Cardiac muscle cell (in vitro differentiated cells and primary cell): ENCODE results near the gene MAPKBP1. TPM values are rescaled to one million over a fixed set of nuclear protein-coding genes. Genes with fewer than 3 reads are reported as not detected.

Experiments used
- DNase-seq, 2 donors: peaks; one replicate each; pipeline versions ENCODE4 v3.0.0 to v3.0.0-alpha.2; 2010 to 2017; ENCODE audit warnings: low read depth in 1 of 2, low spot score in 1 of 2
- H3K27ac ChIP-seq: fragments of 200-600 bp; sonication (generic); 2 replicates; pipeline ENCODE4 v1.5.1; 2016
- H3K27me3 ChIP-seq: fragments of 200-600 bp; sonication (generic); 2 replicates; pipeline ENCODE4 v1.6.0; 2016; ENCODE audit warnings: control low read depth
- H3K36me3 ChIP-seq: fragments of 200-600 bp; sonication (generic); 2 replicates; pipeline ENCODE4 v1.5.1; 2016; ENCODE audit warnings: control low read depth
- H3K4me1 ChIP-seq: fragments of 200-600 bp; sonication (generic); 2 replicates; pipeline ENCODE4 v1.8.1; 2017; ENCODE audit warnings: low read depth, mild to moderate bottlenecking, mixed run types
- H3K4me3 ChIP-seq: fragments of 200-600 bp; sonication (generic); 2 replicates; pipeline ENCODE4 v1.5.1; 2016; ENCODE audit warnings: mild to moderate bottlenecking
- H3K9me3 ChIP-seq: fragments of 200-600 bp; sonication (generic); 2 replicates; pipeline ENCODE4 v1.5.1; 2017; ENCODE audit warnings: low read depth, mild to moderate bottlenecking, control low read depth
- polyA plus RNA-seq: library from polyadenylated mRNA; unstranded; fragments of >200 nt; fragmentation: Nextera tagmentation; extraction: Ambion mirVana; gene quantifications from 2 replicates; pipeline ENCODE4 v1.2.1, GENCODE V29; 2016
- total RNA-seq: library from RNA; depleted of rRNA; stranded (reverse); fragments of >200 nt; gene quantifications from 2 replicates; pipeline ENCODE4 v1.2.3, GENCODE V29; 2016
- TF ChIP-seq, protein P1 (sequence below): IDR thresholded peaks from 2 replicates; pipeline ENCODE4 v1.5.1; 2012; ENCODE audit warnings: low read depth, mild to moderate bottlenecking, low read length

Gene MAPKBP1
- total and polyA plus RNA-seq, 2 experiments from 2014 or later = 37.7 to 109 TPM

DNA sequence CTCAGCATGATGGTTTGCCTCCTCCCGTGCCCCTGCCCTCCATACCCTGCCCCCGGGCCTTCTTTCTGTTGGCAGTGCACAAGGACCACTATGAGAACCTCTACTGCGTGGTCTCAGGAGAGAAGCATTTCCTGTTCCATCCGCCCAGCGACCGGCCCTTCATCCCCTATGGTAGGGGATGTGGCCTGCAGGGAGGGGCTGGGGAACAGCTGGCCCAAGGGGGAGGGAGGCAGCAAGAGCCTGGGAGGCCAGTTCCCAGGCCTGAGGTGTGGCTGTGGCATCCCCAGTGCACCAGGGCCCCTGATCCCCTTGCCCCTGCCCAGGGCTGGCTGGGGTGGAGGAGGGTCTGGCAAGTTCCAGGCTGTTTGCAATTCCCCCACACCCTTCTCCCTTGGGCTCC lies 61.8 kb downstream of the MAPKBP1 start:
- no peaks in the 10 kb centered on the region for H3K9me3 ChIP-seq
- H3K27ac ChIP-seq = no peak overlapping the region
- H3K27me3 ChIP-seq = no peaks in the 10 kb centered on the region
- TF ChIP-seq, protein P1, sequence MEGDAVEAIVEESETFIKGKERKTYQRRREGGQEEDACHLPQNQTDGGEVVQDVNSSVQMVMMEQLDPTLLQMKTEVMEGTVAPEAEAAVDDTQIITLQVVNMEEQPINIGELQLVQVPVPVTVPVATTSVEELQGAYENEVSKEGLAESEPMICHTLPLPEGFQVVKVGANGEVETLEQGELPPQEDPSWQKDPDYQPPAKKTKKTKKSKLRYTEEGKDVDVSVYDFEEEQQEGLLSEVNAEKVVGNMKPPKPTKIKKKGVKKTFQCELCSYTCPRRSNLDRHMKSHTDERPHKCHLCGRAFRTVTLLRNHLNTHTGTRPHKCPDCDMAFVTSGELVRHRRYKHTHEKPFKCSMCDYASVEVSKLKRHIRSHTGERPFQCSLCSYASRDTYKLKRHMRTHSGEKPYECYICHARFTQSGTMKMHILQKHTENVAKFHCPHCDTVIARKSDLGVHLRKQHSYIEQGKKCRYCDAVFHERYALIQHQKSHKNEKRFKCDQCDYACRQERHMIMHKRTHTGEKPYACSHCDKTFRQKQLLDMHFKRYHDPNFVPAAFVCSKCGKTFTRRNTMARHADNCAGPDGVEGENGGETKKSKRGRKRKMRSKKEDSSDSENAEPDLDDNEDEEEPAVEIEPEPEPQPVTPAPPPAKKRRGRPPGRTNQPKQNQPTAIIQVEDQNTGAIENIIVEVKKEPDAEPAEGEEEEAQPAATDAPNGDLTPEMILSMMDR = no peak
- H3K4me3 ChIP-seq = no peak overlapping the region
- no peak for DNase-seq
- no peaks in the 10 kb centered on the region for H3K36me3 ChIP-seq
- no peaks in the 10 kb centered on the region for H3K4me1 ChIP-seq

DNA sequence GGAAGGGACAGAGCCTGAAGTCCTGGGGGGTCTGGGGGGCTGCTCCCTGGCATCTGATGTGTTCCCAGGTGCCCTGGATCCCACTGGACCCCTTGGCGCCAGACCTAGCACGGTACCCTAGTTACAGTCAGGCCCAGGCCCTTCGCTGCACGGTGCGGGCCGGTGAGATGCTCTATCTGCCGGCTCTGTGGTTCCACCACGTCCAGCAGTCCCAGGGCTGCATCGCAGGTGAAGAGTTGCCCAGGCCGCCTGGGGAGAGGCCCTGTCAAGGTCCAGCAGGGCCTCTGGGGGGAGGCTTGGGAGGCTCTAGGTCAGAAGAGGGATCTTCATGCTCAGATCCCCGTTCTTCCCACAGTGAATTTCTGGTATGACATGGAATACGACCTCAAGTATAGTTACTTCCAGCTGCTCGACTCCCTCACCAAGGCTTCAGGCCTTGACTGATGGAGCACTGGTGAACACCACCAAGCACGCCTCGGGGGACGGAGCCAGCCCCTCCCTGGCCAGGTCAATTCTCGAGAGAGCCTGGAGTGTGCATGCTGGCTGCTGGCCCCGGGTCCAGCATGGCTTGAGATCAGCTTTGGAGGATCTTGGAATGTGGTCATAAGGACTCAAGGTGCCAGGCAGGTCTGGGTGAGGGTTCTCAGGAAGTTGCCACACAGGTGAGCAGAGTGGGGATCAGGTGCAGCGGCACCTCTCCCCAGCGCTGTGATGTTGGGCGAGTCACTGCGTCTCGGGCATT lies 62.6 kb downstream of the MAPKBP1 start:
- H3K27me3 ChIP-seq = no peaks in the 10 kb centered on the region
- TF ChIP-seq, protein P1 = no peak
- no peak for DNase-seq
- H3K4me3 ChIP-seq = no peak overlapping the region
- H3K9me3 ChIP-seq = no peaks in the 10 kb centered on the region
- no peaks in the 10 kb centered on the region for H3K36me3 ChIP-seq
- H3K27ac ChIP-seq = no peak overlapping the region
- H3K4me1 ChIP-seq = no peaks in the 10 kb centered on the region

- Histone ChIP-seq H3K9me3 (no peaks in the 10 kb centered on the region), H3K4me1 (no peaks in the 10 kb centered on the region), H3K27me3 (no peaks in the 10 kb centered on the region), H3K27ac (no peak within 1 kb of the TSS), H3K36me3 (no peaks in the 10 kb centered on the region), H3K4me3 (no peak within 1 kb of the TSS)
- DNase-seq = no peak
- TF ChIP-seq, protein P1 = no peak
These were observed 64.2 kb downstream of the MAPKBP1 start, which contains the start of gene PLA2G4B for GRCh38 chr15:41838400-41838897. Gene PLA2G4B, plus strand, starts transcription at chr15:41838847. Its CDS starts 67 bp downstream, at chr15:41838914.

DNA sequence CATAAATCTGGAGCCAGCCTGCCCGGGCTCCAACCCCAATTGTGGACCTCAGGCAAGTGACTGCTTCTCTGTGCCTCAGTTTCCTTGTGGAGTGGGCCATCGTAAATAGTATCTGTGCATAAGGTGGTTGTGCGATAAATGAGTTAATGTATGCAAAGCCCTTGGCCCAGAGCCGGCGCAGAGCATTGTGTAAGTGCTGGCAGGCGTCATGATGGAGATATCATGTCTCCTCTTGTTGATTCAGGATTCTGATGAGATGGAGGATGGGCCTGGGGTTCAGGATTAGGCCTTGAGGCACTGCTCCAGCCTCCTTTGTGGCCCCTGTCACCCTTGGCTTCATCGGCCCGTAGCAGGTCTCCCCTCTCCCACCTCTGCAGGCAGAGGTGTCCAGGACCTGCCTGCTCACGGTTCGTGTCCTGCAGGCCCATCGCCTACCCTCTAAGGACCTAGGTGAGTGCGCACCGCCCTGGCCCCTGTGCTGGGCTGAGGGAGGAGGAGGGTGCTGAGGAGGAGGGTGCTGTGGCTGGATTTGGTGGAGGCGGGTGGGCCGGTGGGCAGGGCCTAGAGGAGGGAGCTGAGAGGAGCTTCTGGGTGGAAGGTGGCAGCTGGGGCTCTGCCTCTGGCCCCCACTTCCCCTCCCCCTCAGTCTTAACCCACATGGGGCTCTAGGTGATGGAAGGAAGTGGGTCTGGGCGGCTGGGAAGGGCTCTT lies 65.7 kb downstream of the MAPKBP1 start:
- Histone ChIP-seq H3K4me3 (no peak overlapping the region), H3K4me1 (no peaks in the 10 kb centered on the region), H3K27ac (no peak overlapping the region), H3K9me3 (no peaks in the 10 kb centered on the region), H3K36me3 (no peaks in the 10 kb centered on the region), H3K27me3 (no peaks in the 10 kb centered on the region)
- no peak for DNase-seq
- TF ChIP-seq, protein P1 = no peak

- TF ChIP-seq, protein P1 = no peak
- Histone ChIP-seq H3K4me1 (no peaks in the 10 kb centered on the region), H3K27ac (no peak overlapping the region), H3K27me3 (no peaks in the 10 kb centered on the region), H3K36me3 (peaks cover under 1% of the 10 kb centered on the region), H3K4me3 (no peak overlapping the region), H3K9me3 (no peaks in the 10 kb centered on the region)
- no peak for DNase-seq
These were observed 66.4 kb downstream of the MAPKBP1 start for GRCh38 chr15:41840673-41841072.
